AG09319 (cell line): ENCODE data around the gene MVB12B.

Experiments
- DNase-seq: peaks from one replicate; pipeline ENCODE4 v3.0.0-alpha.2; 2010; ENCODE audit warnings: low read depth; ENCODE audit errors: extremely low read depth
- CTCF ChIP-seq: IDR thresholded peaks from 2 replicates; pipeline ENCODE4 v1.5.1; 2011; ENCODE audit warnings: low read depth, mild to moderate bottlenecking, inconsistent platforms, low read length, moderate library complexity

The MVB12B gene

GRCh38 chr9:126389992-126390391 lies 63.4 kb downstream of the MVB12B start:
- DNase-seq = no peak
- TF ChIP-seq CTCF = no peak

DNA sequence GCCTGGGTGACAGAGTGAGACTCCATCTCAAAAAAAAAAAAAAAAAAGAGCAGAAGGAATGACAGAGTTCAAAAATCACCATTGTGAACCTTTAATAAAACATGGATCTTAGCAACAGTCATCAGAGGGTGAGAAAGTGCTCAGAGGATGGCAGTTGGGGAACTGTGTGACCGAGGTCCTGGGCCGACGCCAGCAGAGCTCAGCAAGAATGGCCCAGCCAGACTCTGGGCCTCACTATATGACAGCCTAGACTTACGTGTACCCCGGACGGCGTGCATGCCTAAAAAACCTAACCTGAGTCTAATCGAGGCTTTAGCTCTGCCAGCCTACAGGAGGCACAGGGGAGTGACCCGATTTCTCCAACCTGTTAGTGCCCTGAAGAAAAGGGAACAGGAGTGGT lies 64.3 kb downstream of the MVB12B start:
- TF ChIP-seq CTCF = no peak
- DNase-seq = no peak

GRCh38 chr9:126391713-126392661 lies 65.4 kb downstream of the MVB12B start:
- no peak for DNase-seq
- no peak for TF ChIP-seq CTCF

- DNase-seq = no peak
- TF ChIP-seq CTCF = no peak
These were observed 66.2 kb downstream of the MVB12B start for GRCh38 chr9:126392662-126393371.

DNA sequence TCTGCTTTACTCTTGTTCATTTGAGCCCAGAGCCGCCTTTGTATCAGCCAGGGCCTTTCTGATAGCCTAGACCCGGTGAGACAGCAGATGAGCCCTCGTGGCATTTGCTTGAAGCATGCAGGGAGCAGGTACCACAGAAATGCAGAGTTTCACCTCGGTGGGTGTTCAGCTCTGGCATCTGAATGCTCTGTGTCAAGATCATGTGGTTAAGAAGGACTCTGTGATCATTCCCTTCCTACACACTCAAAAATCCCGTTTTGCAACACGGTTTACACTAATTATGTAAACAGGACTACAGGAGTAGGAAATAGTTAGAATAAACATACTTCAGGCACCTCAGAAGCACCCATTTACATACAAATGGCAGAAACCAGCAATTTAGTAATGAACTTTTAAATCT lies 67.2 kb downstream of the MVB12B start:
- no peak for DNase-seq
- TF ChIP-seq CTCF = no peak

GRCh38 chr9:126394802-126395201 lies 68.2 kb downstream of the MVB12B start:
- no peak for TF ChIP-seq CTCF
- no peak for DNase-seq
